Fibroblast of skin of right biceps (primary cell): ENCODE measurements around the gene ZNF618.

Experiments
- DNase-seq: peaks from one replicate; pipeline ENCODE4 v3.0.0-alpha.2; 2013

Gene ZNF618

GRCh38 chr9:113935677-113936380 lies 59.7 kb downstream of the ZNF618 start:
- DNase-seq = no peak

DNA sequence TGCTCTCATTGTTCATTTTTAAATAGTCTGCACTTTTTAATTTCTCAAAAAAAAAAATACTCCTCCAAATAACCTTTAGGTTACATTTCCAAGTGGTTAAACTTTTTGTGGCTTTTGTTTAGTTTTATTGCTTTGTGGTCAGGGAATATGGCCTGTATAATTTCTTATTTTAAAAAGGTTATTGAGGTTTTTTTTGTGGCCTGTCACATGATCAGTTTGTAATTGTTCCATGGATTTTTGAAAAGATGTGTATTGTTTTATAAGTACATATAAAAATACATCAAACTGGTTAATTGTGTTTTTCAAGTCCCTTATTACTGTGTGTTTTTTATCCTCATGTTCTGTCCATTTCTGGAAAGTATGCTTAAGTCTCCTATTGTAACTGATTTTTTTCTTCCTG lies 64.0 kb downstream of the ZNF618 start:
- no peak for DNase-seq

DNA sequence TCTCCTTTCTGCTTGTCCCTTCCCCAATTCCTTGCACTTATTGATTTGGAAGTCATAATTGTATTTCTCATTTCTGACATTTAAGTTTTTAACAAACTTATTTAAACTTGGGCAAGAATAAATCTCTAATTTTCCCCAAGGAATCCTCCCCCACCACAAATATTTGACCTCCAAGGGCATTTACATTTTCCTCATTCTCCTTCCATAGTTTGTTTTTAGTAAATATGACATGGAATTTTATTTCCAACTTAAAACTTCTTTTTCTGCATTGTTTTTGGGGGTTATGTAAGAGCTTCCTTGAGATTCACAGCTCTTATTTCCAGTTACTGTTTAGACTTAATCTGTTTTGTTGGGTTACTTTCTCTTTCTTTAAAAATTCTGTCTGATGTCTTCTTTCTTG lies 64.9 kb downstream of the ZNF618 start:
- DNase-seq = peak; percentile 34

DNA sequence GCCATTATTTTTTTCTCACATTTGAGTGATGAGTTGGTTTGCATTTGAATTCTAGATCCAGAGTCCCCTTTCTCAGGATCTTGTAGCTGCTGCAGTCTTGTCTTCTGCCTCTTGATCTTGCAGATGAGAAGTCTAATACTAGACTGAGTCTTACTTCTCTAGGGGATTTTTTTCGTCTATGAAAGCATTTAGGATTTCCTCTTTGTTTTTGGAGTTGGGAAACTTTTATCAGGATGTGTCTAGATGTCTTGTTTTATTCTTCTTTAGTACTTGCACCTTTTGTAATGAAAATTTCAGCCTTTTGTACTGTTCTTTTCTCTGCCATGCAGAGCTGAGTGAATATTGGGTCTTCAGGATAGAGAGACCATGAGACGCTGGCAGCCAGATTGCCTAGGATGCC lies 65.4 kb downstream of the ZNF618 start:
- no peak for DNase-seq

GRCh38 chr9:113943112-113944009 lies 67.3 kb downstream of the ZNF618 start:
- DNase-seq = no peak

DNA sequence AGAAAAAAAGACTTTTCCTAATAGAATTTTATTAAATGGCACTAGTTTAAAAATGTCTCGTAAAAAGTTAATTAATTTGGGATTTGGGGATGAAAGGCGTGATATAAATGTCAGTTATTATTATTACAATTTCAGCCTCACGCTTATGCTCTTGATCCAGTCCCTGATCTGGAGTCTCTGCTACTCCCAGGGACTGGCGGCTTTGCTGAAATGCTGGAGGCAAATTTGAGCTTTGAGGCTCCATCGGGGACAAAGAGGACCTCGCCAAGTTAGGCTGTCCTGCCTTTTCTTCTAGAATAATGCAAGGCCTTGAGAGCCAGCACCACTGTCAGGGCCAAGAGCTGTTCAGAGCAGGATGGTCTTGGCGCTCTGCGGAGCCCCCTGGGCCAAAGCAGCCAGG lies 69.7 kb downstream of the ZNF618 start:
- no peak for DNase-seq

GRCh38 chr9:113946496-113947115 lies 70.5 kb downstream of the ZNF618 start:
- DNase-seq = no peak

DNA sequence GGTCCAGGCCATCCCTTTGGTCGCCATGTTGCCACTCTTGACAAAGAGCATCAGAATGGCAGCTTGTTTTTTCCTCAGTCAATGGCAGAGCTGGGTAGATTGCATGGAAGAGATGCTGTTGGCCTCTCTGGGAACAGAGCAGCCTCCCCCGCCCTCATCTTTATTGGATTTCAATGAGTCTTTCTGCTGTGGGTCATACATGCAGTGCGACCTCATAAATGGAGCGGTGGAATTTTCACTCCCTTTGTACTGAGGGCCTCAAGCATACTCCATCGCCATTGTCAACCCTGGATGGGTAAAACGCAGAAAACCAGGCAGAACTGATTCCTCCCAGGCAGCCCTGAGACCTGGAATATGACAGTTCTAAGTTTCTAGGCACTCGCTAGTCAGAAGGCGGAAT lies 71.8 kb downstream of the ZNF618 start:
- DNase-seq = no peak

DNA sequence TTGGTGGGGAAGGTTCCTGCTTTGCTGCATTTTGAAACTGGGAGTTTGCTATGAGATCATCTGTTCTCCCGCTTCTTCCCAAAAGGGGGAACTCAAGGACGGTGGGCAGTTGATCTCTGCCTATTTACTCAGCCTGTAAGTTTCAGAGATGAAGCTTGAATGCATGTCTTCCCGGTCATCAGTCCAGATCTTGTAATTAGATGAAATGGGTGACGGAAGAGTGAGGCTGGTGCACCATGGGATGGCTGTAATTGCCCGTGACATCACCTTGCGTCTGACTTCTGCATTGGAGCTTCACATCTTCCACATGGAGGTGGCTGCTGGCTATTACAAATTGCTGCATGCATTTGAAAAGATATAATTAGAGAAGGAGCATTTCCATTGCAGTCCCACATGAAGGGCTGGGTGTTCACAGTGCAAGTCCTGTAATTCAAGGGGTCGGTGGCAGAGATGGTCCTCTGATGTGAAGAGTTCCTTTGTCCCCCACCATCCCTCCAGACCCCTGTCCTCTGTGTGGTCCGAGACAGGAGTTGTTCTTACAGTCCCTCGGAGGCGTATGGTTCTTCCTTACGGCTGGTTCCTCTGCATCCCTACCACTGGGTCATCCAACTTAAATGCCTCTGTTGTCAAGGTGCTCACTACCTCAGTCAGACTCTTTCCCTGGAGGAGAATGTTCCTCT lies 72.9 kb downstream of the ZNF618 start:
- DNase-seq = no peak

GRCh38 chr9:113949571-113950078 lies 73.5 kb downstream of the ZNF618 start:
- no peak for DNase-seq

- DNase-seq = no peak
Observed at GRCh38 chr9:113950195-113951031, 74.3 kb downstream of the ZNF618 start.

DNA sequence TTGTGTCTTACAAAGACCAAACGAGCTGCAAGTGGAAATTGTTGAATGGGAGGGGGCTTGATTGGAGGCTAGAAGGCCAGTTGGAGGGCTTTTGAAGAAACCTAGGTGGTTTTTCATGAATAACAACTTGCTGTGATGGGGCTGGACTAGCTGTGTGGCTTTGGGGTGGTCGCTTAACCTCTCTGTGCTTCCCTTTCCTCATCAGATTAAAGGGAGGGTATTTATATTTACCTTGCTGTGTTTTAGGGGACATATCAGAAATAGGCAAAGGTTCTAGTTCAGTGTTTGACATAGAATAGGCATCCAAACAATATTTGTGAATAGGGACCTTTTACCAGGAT lies 74.9 kb downstream of the ZNF618 start:
- DNase-seq = no peak

- peak; percentile 65 for DNase-seq
Observed at GRCh38 chr9:113952676-113953075, 76.6 kb downstream of the ZNF618 start.

DNA sequence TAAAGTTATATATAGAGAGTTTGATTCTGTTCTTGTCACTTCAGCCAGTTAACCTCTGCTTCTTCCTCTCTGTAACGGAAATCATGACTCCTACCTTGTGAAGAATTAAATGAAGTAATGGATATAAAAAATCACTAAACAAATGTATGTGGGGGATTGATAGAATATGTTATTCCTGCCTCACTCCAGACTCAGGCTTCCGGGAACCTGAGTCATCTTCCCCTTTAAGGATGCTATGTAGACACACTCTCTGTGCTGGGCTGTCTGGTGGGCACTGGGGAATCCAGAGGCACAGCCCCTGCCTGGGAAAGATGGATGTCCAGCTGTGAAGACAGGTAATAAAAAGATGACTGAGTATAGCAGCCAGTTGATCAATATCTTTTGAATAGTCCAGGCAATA lies 77.4 kb downstream of the ZNF618 start:
- peak; percentile 87 for DNase-seq

DNA sequence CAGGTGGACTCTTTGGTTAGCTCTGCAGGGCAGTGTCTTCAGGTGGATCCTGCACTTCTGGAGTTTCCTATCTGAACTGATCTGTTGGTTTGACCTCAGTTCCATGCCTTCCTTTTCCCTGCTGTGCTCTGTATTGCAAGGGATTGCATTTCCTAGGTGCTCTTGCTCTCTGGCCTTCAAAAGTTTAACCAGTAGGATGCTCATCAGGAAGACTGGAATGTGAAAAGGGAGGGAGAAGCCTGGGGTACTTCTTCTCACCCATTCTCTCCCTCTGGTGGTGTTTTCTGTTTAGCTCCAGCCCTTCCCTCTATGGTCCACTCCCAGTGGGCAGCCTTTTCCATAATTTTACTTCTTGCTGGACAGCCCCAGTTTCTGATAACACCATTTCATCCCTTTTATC lies 78.5 kb downstream of the ZNF618 start:
- peak; percentile 55 for DNase-seq

GRCh38 chr9:113955076-113955752 lies 79.1 kb downstream of the ZNF618 start:
- peak; percentile 89 for DNase-seq

DNA sequence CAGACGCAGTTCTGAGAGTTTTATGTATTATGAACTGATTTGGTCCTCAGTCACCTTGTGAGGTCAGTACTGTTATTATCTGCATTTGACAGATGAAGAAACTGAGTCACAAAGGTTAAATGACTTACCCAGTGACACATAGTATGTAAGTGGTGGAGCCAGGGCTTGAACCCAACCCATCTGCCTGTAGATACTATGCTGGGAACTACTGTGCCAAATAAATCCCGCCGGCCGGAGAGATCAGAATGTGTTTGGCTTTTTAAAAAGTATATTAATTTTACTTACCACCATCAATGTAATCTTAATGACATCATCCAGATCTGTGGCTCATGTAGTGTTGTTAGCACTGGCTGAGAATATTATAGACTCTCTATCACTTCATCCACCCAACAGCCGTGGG lies 80.8 kb downstream of the ZNF618 start:
- DNase-seq = no peak

DNA sequence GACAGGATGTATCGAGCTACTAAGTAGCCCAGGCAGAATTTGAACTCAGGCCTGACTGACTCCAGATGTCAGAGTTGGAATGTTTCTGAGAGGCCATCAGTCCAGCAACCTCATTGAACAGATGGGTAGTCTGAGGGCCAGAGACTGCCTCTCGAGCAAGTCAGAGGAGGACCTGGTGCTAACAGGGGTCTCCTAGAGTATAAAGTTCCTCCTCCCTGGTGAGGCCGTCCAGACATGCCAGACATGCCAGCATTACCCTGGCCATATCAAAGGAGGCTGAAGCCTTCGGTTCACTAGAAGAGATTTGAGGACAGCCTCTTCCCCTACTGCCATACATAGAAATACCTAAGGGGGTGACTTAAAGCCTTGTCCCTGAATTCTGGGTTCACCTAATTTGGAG lies 81.2 kb downstream of the ZNF618 start:
- no peak for DNase-seq

GRCh38 chr9:113957821-113958341 lies 81.8 kb downstream of the ZNF618 start:
- DNase-seq = peak; percentile 97

DNA sequence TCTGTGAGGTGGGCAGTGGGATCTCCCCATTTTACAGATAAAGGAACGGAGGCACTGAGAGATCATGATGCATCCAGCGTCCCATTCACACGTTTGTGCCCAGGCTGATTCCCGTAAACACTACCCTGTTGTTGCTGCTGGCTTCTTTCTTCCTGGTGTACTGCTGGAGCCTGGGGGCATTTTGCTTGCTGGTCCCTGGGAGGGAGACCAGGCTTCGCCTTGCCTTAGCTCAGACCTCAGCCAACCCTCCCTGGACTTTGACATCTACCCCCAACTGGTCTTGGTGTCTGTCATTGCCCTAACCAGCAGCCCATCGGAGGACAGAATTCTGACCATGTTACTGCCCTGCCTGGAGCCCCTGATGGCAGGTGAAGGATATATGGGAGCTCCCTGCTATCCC lies 82.4 kb downstream of the ZNF618 start:
- DNase-seq = no peak

GRCh38 chr9:113960768-113961167 lies 84.7 kb downstream of the ZNF618 start:
- DNase-seq = no peak
